ENCODE results near the gene HYLS1.

The HYLS1 gene

DNA sequence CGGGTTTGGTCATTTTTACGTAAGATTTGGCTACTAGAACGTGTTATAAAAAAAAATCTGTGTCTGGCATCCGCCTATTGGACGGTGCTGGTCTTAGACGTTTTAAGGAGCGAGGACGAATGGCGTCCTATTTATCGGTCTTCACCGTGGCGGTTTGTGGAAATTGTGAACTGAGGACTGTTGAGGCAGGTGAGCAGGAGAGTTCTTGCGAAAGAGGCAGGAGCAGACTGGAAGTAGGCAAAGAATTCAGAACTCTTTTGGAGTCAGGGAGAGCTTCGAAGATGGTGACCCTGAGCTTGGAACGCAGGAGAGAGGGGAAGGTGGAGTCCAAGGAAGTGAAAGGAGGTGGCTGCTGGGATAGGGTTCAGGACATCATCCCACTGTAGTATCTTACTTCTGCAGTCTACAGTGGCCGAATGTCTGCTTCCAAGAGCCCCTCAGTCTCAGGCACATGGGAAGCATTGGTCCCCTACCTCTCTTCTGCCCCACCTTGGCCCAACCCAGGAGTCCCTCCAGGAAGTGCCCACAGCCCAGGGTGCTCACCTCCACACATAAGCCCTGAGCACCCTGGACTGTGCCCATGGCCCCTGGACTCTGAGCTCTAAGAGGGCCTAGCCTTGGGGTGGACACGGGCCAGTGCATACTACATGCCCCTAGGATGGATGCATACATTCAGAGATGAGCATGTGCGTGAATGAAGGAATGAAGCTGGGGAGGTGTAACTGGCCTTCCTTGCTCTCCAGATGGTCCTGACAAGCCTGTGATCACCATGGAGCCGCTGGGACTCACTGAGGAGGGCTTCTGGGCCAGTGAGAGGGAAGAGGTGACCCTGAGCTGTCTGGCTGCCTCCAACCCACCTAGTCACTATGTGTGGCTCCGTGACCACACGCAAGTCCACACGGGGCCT is 62.1 kb downstream of the HYLS1 start:
- no peak for DNase-seq (ENCODE audit: low read depth)

DNA sequence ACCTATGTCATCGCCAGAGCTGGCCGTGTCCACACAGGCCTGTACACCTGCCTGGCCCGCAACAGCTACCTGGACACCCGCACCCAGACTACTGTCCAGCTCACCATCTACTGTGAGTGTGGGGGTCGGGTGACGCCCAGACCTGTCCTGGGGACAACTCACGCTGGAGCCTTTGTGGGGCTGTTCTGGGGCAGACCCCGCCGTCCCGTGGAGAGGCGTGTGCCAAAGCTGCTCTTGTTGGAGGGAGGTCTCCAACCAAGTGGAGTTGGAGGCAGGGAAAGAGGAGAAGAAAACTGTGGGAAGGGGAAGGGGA is 62.7 kb downstream of the HYLS1 start:
- no peak for DNase-seq (ENCODE audit: low read depth)

Data from stimulated activated CD8-positive, alpha-beta memory T cell treated with anti-CD3 and anti-CD28 coated beads, Interleukin-7, amount 100 ng/mL, for 24 hours (primary cell).